HG03025 (cell line): ENCODE data around the gene HES4.
"Not testable (repeated sequence)": the region's sequence is repeated elsewhere in the genome, so short reads cannot be mapped to it uniquely, and the experiment has no call there.

ENCODE experiments used
- ATAC-seq: cut with Tn5 transposase; IDR thresholded peaks from one replicate; pipeline ENCODE4 v1.9.1; 2021; ENCODE audit warnings: mild to moderate bottlenecking, moderate library complexity; ENCODE audit not compliant: unreplicated experiment, low FRiP score

Gene HES4

DNA sequence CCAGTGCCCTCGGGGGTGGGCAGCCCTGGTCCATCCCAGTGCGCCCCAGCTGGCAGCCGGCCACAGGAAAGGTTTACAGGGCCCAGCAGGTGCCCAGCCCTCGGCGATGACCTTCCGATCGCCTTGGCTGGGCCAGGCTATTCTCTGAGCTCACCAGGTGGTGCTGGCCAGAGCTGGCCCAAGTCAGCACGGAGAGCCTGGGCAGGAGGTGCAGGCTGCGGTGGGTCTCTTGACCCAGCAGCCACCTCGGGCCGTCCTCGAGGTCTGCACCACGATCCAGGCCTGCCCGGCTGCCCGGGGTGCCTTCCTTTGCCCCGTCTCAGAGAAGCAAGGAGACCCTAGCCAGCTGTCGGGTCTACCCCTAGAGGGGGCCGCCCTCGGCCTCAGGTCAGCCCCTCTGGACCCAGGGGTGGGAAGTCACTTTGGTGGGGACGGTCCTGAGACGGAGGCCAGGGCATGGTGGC, 18.4 kb downstream of the HES4 start:
- ATAC-seq = no peak

- no peak for ATAC-seq
Observed at GRCh38 chr1:980602-981395, 19.1 kb downstream of the HES4 start.

DNA sequence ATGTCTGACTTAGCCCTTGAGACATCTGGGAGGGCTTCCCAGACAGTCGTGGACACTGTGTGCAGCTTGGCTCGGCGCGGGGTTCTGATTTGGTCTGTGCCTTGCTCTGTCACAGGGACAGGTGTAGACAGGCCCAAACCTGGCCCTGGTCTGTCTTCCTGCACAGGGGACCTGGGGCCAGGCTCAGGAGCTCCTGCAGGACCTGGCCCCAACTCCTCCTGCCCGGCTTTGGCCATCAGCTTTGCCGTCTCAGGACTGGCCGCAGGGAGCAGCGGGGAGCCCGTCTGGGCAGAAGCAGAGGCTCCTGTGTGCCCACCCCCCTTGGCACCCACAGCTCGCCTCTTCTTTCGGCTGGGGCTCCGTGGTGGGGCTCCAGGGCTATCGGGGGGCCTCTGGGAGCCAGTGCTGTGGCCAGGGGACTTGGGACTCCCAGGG, 19.7 kb downstream of the HES4 start:
- ATAC-seq = no peak

GRCh38 chr1:979744-980072, 20.2 kb downstream of the HES4 start:
- no peak for ATAC-seq

- ATAC-seq = no peak
Observed at GRCh38 chr1:978835-979743, 20.8 kb downstream of the HES4 start.

GRCh38 chr1:978069-978834, 21.6 kb downstream of the HES4 start:
- no peak for ATAC-seq

DNA sequence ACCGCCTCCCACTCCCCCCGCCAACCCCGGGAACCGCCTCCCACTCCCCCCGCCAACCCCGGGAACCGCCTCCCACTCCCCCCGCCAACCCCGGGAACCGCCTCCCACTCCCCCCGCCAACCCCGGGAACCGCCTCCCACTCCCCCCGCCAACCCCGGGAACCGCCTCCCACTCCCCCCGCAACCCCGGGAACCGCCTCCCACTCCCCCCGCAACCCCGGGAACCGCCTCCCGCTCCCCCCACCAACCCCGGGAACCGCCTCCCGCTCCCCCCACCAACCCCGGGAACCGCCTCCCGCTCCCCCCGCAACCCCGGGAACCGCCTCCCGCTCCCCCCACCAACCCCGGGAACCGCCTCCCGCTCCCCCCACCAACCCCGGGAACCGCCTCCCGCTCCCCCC, 23.1 kb downstream of the HES4 start:
- not testable (repeated sequence) for ATAC-seq

DNA sequence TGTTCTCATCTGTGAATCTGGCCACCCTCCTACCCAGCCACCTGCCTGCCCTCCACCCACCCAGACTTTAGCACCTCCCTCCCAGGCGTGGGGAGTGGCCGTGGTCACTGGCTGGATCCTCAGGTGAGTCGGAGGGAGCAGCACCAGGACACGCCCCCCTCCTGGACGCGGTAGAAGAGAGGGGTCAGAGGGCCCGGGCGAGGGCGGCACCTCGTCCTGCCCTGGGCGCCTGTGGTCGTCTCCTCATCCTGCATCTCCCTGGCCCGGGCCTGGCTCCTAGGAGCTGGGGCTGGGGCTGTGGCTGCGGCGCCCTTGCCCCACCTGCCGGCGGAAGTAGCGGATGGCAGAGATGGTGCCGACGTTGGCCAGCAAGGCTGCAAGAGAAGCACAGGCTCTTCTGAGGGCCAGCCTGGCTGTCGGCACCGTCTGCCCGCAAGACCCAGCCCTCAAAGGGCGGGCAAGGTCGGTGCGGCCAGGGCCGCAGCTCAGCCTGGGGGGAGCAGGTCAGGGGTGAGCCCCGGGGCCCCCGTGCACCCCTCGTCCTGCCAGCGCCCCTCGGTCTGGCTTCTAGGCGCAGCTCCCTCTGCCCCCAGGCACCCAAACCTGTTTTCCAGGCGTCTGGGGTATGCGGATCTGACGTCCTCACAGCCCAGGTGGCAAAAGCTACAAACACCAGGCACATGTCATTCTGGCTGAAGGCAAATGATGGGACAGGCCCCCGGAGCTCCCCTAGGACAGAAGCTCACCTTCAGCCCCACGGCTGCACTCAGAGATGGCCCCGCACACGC, 23.8 kb downstream of the HES4 start:
- ATAC-seq = no peak

GRCh38 chr1:975365-975764, 24.5 kb downstream of the HES4 start:
- no peak for ATAC-seq

GRCh38 chr1:974687-975328, 25.1 kb downstream of the HES4 start:
- no peak for ATAC-seq

- ATAC-seq = no peak
Observed at GRCh38 chr1:974293-974640, 25.6 kb downstream of the HES4 start.

DNA sequence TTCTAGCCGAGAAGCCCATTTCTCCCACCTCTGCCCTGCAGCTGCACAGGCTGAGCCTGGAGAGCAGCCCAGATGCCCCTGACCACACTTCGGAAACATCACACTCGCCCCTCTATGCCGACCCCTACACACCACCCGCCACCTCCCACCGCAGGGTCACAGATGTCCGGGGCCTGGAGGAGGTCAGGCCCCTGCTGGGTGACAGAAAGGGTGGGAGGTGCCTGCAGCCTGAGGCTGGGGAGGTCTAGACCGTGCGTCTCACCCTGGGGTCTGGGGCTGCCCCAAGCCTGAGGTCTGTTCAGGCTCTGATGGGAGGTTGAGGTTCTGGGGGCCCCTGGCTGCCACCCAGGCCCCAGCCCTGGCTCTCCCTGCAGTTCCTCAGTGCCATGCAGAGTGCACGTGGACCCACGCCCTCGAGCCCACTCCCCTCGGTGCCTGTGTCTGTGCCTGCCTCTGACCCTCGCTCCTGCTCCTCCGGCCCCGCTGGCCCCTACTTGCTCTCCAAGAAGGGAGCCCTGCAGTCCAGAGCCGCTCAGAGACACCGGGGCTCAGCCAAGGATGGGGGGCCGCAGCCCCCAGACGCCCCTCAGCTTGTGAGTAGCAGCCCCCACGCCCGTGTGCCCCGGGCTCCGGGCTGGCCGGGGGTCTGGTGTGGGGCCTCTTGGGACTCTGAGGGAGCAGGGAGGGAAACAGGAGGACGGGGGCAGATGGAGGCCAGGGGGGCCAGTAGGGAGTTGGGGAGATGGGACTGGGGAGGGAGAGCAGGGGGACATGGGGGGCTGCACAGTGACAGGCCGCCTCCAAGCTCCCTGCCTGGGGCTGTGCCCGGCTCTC, 26.2 kb downstream of the HES4 start:
- ATAC-seq = no peak

DNA sequence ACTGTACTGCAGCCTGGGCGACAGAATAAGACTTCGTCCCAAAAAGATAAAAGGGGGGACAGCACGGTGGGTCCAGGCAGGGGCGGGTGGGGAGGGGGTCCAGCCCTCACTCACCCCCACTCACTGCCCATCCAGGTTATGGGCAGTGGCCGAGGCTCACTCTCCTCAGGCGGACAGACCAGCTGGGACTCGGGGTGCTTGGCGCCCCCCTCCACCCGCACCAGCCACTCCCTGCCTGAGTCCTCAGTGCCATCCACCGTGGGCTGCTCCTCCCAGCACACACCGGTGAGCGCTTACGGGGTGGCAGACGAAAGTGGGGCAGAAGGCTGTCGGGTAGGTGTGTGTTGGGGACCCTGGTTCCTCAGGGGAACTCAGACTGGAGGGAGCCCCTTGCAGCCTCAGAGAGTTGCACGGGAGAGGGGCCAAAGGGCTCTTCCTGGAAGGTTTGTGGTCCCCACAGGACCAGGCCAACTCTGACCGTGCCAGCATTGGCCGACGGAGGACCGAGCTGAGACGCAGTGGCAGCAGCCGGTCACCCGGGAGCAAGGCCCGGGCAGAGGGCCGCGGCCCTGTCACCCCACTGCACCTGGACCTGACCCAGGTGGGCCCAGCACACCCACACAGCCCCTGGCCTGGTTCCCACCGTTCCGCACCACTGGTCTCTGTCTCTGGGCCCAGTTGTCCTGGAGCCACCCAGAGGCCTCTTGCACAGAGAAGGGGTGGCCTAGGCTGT, 27.0 kb downstream of the HES4 start:
- no peak for ATAC-seq

DNA sequence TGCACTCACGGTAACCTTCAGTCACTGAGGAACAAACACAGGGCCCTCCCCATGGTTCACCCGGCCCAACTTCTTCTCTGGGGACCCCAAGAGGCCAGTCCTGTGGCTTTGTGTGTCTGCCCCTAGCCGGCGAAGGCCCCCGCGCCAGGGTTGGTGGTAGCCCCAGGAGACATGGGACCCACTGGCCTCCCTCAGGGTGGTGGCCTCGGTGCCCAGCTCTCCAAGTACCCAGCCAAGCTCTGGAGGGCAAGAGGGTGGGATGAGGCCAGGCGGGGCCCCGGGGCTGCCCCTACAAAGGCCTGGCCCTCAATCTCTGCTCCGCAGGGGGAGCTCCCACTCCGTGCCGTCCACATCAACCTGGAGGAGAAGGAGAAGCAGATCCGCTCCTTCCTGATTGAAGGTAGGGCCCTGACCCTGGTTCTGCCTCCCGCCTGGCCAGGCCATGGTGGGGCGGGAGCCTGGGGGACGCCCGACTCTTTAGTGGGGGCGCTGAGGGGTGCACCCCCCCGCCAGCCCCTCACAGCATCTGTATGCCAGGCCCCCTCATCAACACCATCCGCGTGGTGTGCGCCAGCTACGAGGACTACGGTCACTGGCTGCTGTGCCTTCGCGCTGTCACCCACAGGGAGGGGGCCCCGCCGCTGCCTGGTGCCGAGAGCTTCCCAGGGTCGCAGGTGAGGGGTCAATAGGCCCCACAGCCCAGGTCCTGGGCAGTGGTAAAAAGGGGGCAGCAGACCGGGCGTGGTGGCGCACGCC, 28.0 kb downstream of the HES4 start:
- no peak for ATAC-seq

GRCh38 chr1:970973-971730, 28.7 kb downstream of the HES4 start:
- ATAC-seq = no peak

- no peak for ATAC-seq
Observed at GRCh38 chr1:970242-970972, 29.5 kb downstream of the HES4 start.
